NCI-H345 treated with DMSO at 0.1 percent for 48 hours (cell line): ENCODE results near the gene TMEM176A.

Experiments used
- DNase-seq: peaks from one replicate; lab custom pipeline; 2025; ENCODE audit not compliant: unreplicated experiment; lab: John Stamatoyannopoulos, UW

Gene TMEM176A

DNA sequence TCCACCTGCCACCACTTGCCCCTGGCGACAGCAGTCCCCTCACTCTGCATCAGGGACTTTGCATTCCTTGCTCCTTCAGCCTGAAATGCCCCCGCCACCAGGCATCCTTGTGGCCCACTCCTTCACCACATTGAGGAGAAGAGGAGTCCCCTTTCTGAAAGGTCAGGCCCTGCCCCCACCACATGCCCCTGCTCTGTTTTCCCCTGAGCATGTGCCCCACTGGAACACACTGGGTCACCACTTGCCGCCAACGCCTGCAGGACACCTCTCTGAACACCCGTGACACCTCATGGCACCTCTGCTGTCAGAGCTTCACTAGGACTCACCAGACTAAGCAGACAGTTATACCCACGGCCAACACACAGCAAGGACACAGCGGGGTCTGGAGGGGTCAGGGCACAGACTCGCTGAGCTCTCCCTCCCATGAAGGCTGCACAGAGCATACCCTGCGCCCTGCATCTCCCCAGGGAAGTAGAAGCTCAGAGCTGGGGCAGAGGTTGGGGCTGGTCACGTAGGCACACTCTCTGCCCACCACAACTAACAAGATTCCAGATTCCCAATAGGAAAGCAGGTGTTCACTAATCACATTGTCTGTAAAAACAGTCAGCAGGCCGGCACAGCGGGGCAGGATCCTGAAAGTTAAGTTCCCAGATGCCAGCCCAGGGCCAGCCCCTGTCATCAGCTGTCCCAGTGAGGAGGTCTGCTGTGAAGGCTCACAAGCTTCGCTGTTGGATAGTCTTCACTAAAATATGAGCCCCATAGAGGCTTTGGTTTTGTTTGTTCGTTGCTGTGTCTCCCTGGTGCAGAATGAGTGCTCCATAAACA lies 45.9 kb downstream of the TMEM176A start:
- no peak for DNase-seq

- DNase-seq: no peak
Observed at GRCh38 chr7:150847536-150847935, 47.0 kb downstream of the TMEM176A start.

DNA sequence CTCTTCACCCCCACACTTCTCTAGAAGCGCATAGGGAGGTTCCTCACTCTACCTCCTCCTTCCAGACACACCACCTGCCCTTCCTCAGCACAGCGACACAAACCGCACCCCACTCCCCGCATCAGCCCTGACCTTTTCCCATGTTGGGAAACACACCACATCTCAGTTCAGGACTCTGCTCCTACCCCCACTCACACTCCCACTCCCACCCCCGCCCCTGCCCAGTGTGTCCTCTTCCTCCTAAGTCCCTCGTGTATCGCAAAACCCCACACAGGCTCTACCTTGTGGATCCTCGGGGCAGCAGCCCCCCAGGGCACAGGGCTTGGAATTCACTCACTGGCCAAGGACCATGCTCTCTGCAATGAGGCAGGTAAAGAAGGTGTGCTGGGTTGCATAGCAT lies 47.5 kb downstream of the TMEM176A start:
- no peak for DNase-seq

GRCh38 chr7:150848561-150849115 lies 48.1 kb downstream of the TMEM176A start:
- no peak for DNase-seq

GRCh38 chr7:150849204-150849775 lies 48.7 kb downstream of the TMEM176A start:
- DNase-seq: no peak

- DNase-seq: no peak
Observed at GRCh38 chr7:150850273-150850672, 49.7 kb downstream of the TMEM176A start.

GRCh38 chr7:150851492-150852370 lies 51.2 kb downstream of the TMEM176A start:
- no peak for DNase-seq

- DNase-seq: no peak
Observed at GRCh38 chr7:150852371-150852905, 51.9 kb downstream of the TMEM176A start, which contains the start of gene AOC1. Gene AOC1, plus strand, starts transcription at chr7:150852517. Its CDS starts 3,954 bp downstream, at chr7:150856471.

DNA sequence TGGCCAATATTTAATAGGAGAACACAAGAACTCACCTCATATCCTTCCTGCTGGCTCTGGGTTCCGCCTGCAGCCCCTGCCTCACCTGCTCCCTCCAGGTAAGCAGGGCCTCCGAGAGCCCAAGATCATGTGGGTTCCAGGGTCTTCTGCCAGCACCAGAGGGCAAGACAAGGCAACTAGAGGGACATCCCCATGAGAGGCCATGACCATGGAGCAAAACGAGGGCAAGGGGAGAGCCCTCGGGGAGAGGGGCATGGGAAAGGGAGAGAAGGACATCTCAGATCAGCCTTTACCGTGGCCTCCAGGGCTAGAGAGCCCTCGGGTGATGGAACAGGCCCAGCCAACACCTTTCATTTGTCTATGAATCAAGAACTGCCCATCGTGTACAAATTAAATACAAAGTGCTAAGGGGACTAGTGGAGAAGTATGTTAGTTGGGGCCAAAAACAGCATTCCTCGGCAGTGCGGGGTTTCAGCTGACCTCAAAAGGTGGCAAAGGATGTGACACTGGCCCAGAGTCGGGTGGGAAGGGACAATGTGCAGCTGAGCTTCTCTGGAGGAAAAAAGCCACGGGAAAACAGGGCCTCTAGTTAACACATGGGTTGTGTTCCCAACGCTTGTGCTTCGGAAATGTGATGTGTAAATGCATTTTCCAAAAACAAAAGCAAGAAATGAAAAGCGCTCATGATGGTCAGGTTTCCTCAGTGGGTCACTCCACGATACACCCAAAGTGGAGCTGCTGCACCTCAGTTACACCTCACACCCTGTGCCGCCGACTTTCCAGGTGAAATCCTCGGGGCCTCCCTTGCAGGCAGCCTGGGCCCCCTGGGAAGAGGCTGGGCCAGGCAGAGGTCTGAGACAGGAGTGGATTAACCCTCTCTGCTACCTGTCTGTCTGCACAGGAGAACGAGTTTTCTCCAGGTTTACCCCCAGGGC lies 53.8 kb downstream of the TMEM176A start:
- DNase-seq: no peak
